Neural progenitor cell (in vitro differentiated cells): ENCODE data around the gene TMEM229B. TPM values are rescaled to one million over a fixed set of nuclear protein-coding genes. Genes with fewer than 3 reads are reported as not detected.

Experiments
- DNase-seq: peaks from one replicate; pipeline ENCODE4 v3.0.0-alpha.2; 2016; ENCODE audit warnings: low spot score
- H2AFZ ChIP-seq: fragments of 200-600 bp; sonication (generic); replicated peaks from 2 replicates; pipeline ENCODE4 v1.6.1; 2016; ENCODE audit warnings: antibody characterized with exemption
- H3F3A ChIP-seq: fragments of 200-600 bp; sonication (generic); 2 replicates; pipeline ENCODE4 v1.6.1; 2016; ENCODE audit warnings: antibody characterized with exemption, low read depth
- H3K27ac ChIP-seq: fragments of 200-600 bp; sonication (generic); 2 replicates; pipeline ENCODE4 v1.5.1; 2016; ENCODE audit warnings: mild to moderate bottlenecking
- H3K27me3 ChIP-seq: fragments of 200-600 bp; sonication (generic); 2 replicates; pipeline ENCODE4 v1.6.1; 2016; ENCODE audit warnings: mild to moderate bottlenecking, moderate library complexity
- H3K36me3 ChIP-seq: fragments of 200-600 bp; sonication (generic); 2 replicates; pipeline ENCODE4 v1.5.1; 2016
- H3K4me1 ChIP-seq: fragments of 200-600 bp; sonication (generic); 2 replicates; pipeline ENCODE4 v1.6.1; 2016; ENCODE audit warnings: mixed run types
- H3K4me2 ChIP-seq: fragments of 200-600 bp; sonication (generic); 2 replicates; pipeline ENCODE4 v1.6.1; 2016
- H3K4me3 ChIP-seq: fragments of 200-600 bp; sonication (generic); 2 replicates; pipeline ENCODE4 v1.5.1; 2016
- H3K79me2 ChIP-seq: fragments of 200-600 bp; sonication (generic); 2 replicates; pipeline ENCODE4 v1.6.1; 2016; ENCODE audit warnings: low read depth
- H3K9ac ChIP-seq: fragments of 200-600 bp; sonication (generic); 2 replicates; pipeline ENCODE4 v1.6.1; 2016
- H3K9me3 ChIP-seq: fragments of 200-600 bp; sonication (generic); 2 replicates; pipeline ENCODE4 v1.5.1; 2016; ENCODE audit warnings: low read depth
- H4K20me1 ChIP-seq: fragments of 200-600 bp; sonication (generic); 2 replicates; pipeline ENCODE4 v1.6.1; 2016; ENCODE audit warnings: low read depth
- H3K27ac Mint-ChIP-seq: 3 replicates; pipeline ENCODE4 v1.8.0; 2021; ENCODE audit warnings: mixed read lengths
- H3K27me3 Mint-ChIP-seq: 2 replicates; pipeline ENCODE4 v1.8.0; 2022; ENCODE audit warnings: low read depth, mild to moderate bottlenecking, inconsistent platforms, moderate library complexity, mixed read lengths; ENCODE audit not compliant: insufficient read depth
- H3K36me3 Mint-ChIP-seq: 3 replicates; pipeline ENCODE4 v1.8.0; 2021; ENCODE audit warnings: mixed read lengths
- H3K4me1 Mint-ChIP-seq: 3 replicates; pipeline ENCODE4 v1.8.0; 2021; ENCODE audit warnings: mixed read lengths
- H3K4me3 Mint-ChIP-seq: 3 replicates; pipeline ENCODE4 v1.8.0; 2021; ENCODE audit warnings: mild to moderate bottlenecking, moderate library complexity, mixed read lengths
- H3K9me3 Mint-ChIP-seq: 3 replicates; pipeline ENCODE4 v1.8.0; 2020; ENCODE audit warnings: mixed read lengths
- CTCF ChIP-seq: fragments of 200-600 bp; sonication (generic); IDR thresholded peaks from 2 replicates; pipeline ENCODE4 v1.5.1; 2017; ENCODE audit warnings: antibody characterized with exemption, mild to moderate bottlenecking
- EZH2 ChIP-seq: fragments of 200-600 bp; sonication (generic); IDR thresholded peaks from 2 replicates; pipeline ENCODE4 v1.6.1; 2017; ENCODE audit warnings: antibody characterized with exemption, mild to moderate bottlenecking, moderate library complexity
- EZH2phosphoT487 ChIP-seq: fragments of 200-600 bp; sonication (generic); IDR thresholded peaks from 2 replicates; pipeline ENCODE4 v1.6.1; 2017; ENCODE audit warnings: antibody characterized with exemption
- total RNA-seq: library from RNA; depleted of rRNA; stranded (reverse); fragments of >200 nt; gene quantifications from 2 replicates; pipeline ENCODE4 v1.2.3, GENCODE V29; 2015; ENCODE audit warnings: low replicate concordance

Gene TMEM229B
- total RNA-seq, 1 donor from 2014 or later: not detected

- Mint-ChIP-seq H3K36me3 (no peaks in the 10 kb centered on the region), H3K9me3 (no peaks in the 10 kb centered on the region), H3K27ac (no peak overlapping the region), H3K4me1 (peaks cover 10% of the 10 kb centered on the region), H3K27me3 (no peaks in the 10 kb centered on the region), H3K4me3 (peak overlapping the region; percentile 9)
- H3K36me3 ChIP-seq: no peaks in the 10 kb centered on the region
- H3K4me3 ChIP-seq: no peak overlapping the region
- H3K79me2 ChIP-seq: no peaks in the 10 kb centered on the region
- H2AFZ ChIP-seq: no peak overlapping the region
- H4K20me1 ChIP-seq: no peaks in the 10 kb centered on the region
- H3F3A ChIP-seq: peaks cover 5% of the 10 kb centered on the region
- no peak overlapping the region for H3K4me2 ChIP-seq
- TF ChIP-seq CTCF (no peak), EZH2 (no peak), EZH2phosphoT487 (no peak)
- DNase-seq: no peak
- no peaks in the 10 kb centered on the region for H3K27me3 ChIP-seq
- no peaks in the 10 kb centered on the region for H3K9me3 ChIP-seq
- H3K27ac ChIP-seq: no peak overlapping the region
- peaks cover 4% of the 10 kb centered on the region for H3K4me1 ChIP-seq
- no peak overlapping the region for H3K9ac ChIP-seq
These were observed 24.1 kb downstream of the TMEM229B start for GRCh38 chr14:67464377-67464776.

- no peaks in the 10 kb centered on the region for H3K9me3 ChIP-seq
- no peaks in the 10 kb centered on the region for H3K27me3 ChIP-seq
- no peak overlapping the region for H3K9ac ChIP-seq
- no peaks in the 10 kb centered on the region for H3K79me2 ChIP-seq
- Mint-ChIP-seq H3K27me3 (no peaks in the 10 kb centered on the region), H3K4me1 (peaks cover 10% of the 10 kb centered on the region), H3K9me3 (no peaks in the 10 kb centered on the region), H3K4me3 (no peak overlapping the region), H3K36me3 (no peaks in the 10 kb centered on the region), H3K27ac (no peak overlapping the region)
- TF ChIP-seq EZH2 (no peak), CTCF (no peak), EZH2phosphoT487 (no peak)
- H3K36me3 ChIP-seq: no peaks in the 10 kb centered on the region
- H3K4me3 ChIP-seq: no peak overlapping the region
- H2AFZ ChIP-seq: no peak overlapping the region
- no peak overlapping the region for H3K4me2 ChIP-seq
- no peak overlapping the region for H3K27ac ChIP-seq
- H3F3A ChIP-seq: peaks cover 5% of the 10 kb centered on the region
- peaks cover 4% of the 10 kb centered on the region for H3K4me1 ChIP-seq
- no peaks in the 10 kb centered on the region for H4K20me1 ChIP-seq
- DNase-seq: no peak
These were observed 24.6 kb downstream of the TMEM229B start for GRCh38 chr14:67463900-67464299.

- no peak overlapping the region for H2AFZ ChIP-seq
These were observed 26.5 kb downstream of the TMEM229B start for GRCh38 chr14:67461996-67462395.

More at GRCh38 chr14:67461996-67462395, 26.5 kb downstream of the TMEM229B start:
- TF ChIP-seq CTCF: no peak
- no peak for TF ChIP-seq EZH2
- TF ChIP-seq EZH2phosphoT487: no peak
- Histone ChIP-seq H3K4me1 (peaks cover 4% of the 10 kb centered on the region), H3K4me2 (no peak overlapping the region), H3K79me2 (no peaks in the 10 kb centered on the region), H3K9ac (no peak overlapping the region), H3K4me3 (no peak overlapping the region), H3F3A (peaks cover 20% of the 10 kb centered on the region), H4K20me1 (no peaks in the 10 kb centered on the region), H3K36me3 (no peaks in the 10 kb centered on the region), H3K27ac (no peak overlapping the region), H3K27me3 (no peaks in the 10 kb centered on the region), H3K9me3 (no peaks in the 10 kb centered on the region)
- Mint-ChIP-seq H3K27me3 (no peaks in the 10 kb centered on the region), H3K36me3 (no peaks in the 10 kb centered on the region), H3K4me1 (peaks cover 19% of the 10 kb centered on the region), H3K4me3 (no peak overlapping the region), H3K27ac (no peak overlapping the region), H3K9me3 (no peaks in the 10 kb centered on the region)
- DNase-seq: no peak
